Thoracic aorta (tissue), 2 donors: ENCODE data around the gene AK4. TPM values are rescaled to one million over a fixed set of nuclear protein-coding genes. Genes with fewer than 3 reads are reported as not detected.

Experiments used
- ATAC-seq: fragments of 150-250 bp; one replicate; pipeline ENCODE4 v1.8.0; 2017; ENCODE audit warnings: low read depth; ENCODE audit not compliant: insufficient number of reproducible peaks, low FRiP score
- DNase-seq: peaks from one replicate; pipeline ENCODE4 v3.0.0-alpha.2; 2020; ENCODE audit warnings: low spot score
- H3K27ac ChIP-seq, 2 donors: fragments of 200-600 bp; sonication (generic); 1 replicate in 1 of 2; 2 replicates in 1 of 2; pipeline ENCODE4 v1.5.1; 2016; ENCODE audit warnings: mild to moderate bottlenecking in 2 of 2, moderate library complexity in 2 of 2
- H3K27me3 ChIP-seq: fragments of 200-600 bp; sonication (generic); replicated peaks from 2 replicates; pipeline ENCODE4 v1.6.0; 2016; ENCODE audit warnings: mild to moderate bottlenecking; ENCODE audit not compliant: insufficient read depth
- H3K36me3 ChIP-seq: fragments of 200-600 bp; sonication (generic); one replicate; pipeline ENCODE4 v1.5.1; 2016
- H3K4me1 ChIP-seq, 2 donors: fragments of 200-600 bp; sonication (generic); 1 replicate in 1 of 2; 2 replicates in 1 of 2; pipeline versions ENCODE4 v1.5.1 to v1.6.0; 2016; ENCODE audit warnings: low read depth in 2 of 2, mild to moderate bottlenecking in 1 of 2; ENCODE audit not compliant: control insufficient read depth in 1 of 2
- H3K4me3 ChIP-seq: fragments of 200-600 bp; sonication (generic); 2 replicates; pipeline ENCODE4 v1.5.1; 2016; ENCODE audit warnings: mild to moderate bottlenecking
- H3K9me3 ChIP-seq: fragments of 200-600 bp; sonication (generic); 2 replicates; pipeline ENCODE4 v1.5.1; 2016
- total RNA-seq, 2 donors: library from RNA; depleted of rRNA; stranded (reverse); fragments of >200 nt; gene quantifications; one replicate each; pipeline versions ENCODE4 v1.1.0 to v1.2.3, GENCODE V29; 2016
- TF ChIP-seq, protein P1 (sequence below): fragments of 200-600 bp; sonication (generic); IDR thresholded peaks from one replicate; pipeline ENCODE4 v1.5.1; 2019; ENCODE audit warnings: antibody characterized with exemption

Gene AK4
- total RNA-seq, 2 donors from 2014 or later = 32.2 to 35.8 TPM

DNA sequence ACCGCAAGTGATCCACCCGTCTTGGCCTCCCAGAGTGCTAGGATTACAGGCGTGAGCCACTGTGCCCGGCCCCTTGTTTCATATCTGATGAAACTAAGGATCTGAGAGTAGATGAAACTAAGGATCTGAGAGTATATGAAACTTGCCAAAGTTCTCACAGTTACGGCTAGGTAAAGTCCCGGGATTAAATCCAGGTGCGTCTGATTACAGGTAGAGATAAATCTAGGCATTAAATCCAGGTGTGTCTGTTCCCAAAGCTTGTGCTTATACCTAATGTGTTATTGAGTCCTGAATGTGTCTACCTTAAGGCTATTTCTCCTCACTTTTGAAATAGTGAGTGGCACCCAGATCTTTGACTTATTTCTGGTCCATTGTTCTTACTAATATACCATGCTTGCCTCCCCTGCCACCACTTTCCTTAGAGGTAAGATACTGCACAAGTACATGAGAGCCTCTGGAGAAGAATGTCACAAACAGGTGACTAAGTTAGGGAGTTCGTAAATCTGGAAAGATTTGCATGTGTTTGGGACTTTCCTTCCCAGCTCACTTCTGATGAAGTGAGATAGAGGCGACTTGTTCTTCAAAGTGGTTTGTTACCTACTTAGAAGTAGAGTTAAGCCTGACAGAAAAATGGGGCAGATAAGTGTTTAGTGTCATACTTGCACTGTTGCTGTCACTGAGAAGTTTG is 66.5 kb downstream of the AK4 start:
- H3K27ac ChIP-seq = no peak overlapping the region
- H3K4me1 ChIP-seq = no peaks in the 10 kb centered on the region
- DNase-seq (no peak), ATAC-seq (no peak)
- H3K27me3 ChIP-seq = no peaks in the 10 kb centered on the region
- no peaks in the 10 kb centered on the region for H3K36me3 ChIP-seq
- H3K4me3 ChIP-seq = no peak overlapping the region
- H3K9me3 ChIP-seq = no peaks in the 10 kb centered on the region
- TF ChIP-seq, protein P1, sequence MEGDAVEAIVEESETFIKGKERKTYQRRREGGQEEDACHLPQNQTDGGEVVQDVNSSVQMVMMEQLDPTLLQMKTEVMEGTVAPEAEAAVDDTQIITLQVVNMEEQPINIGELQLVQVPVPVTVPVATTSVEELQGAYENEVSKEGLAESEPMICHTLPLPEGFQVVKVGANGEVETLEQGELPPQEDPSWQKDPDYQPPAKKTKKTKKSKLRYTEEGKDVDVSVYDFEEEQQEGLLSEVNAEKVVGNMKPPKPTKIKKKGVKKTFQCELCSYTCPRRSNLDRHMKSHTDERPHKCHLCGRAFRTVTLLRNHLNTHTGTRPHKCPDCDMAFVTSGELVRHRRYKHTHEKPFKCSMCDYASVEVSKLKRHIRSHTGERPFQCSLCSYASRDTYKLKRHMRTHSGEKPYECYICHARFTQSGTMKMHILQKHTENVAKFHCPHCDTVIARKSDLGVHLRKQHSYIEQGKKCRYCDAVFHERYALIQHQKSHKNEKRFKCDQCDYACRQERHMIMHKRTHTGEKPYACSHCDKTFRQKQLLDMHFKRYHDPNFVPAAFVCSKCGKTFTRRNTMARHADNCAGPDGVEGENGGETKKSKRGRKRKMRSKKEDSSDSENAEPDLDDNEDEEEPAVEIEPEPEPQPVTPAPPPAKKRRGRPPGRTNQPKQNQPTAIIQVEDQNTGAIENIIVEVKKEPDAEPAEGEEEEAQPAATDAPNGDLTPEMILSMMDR = no peak

- H3K36me3 ChIP-seq = no peaks in the 10 kb centered on the region
- TF ChIP-seq, protein P1 = no peak
- no peak overlapping the region for H3K4me3 ChIP-seq
- ATAC-seq (no peak), DNase-seq (no peak)
- H3K27me3 ChIP-seq = no peaks in the 10 kb centered on the region
- H3K9me3 ChIP-seq = no peaks in the 10 kb centered on the region
- no peaks in the 10 kb centered on the region for H3K4me1 ChIP-seq
- no peak overlapping the region for H3K27ac ChIP-seq
Observed at GRCh38 chr1:65216989-65217388, 69.0 kb downstream of the AK4 start.

- no peak overlapping the region for H3K27ac ChIP-seq
- no peak overlapping the region for H3K4me3 ChIP-seq
- no peaks in the 10 kb centered on the region for H3K4me1 ChIP-seq
- H3K9me3 ChIP-seq = no peaks in the 10 kb centered on the region
- H3K36me3 ChIP-seq = no peaks in the 10 kb centered on the region
- DNase-seq = no peak
- TF ChIP-seq, protein P1 = no peak
- H3K27me3 ChIP-seq = no peaks in the 10 kb centered on the region
- ATAC-seq = no peak
Observed at GRCh38 chr1:65221638-65222339, 73.8 kb downstream of the AK4 start.

- no peak for ATAC-seq
- TF ChIP-seq, protein P1 = no peak
- no peak for DNase-seq
Observed at GRCh38 chr1:65222340-65222940, 74.4 kb downstream of the AK4 start.

GRCh38 chr1:65224681-65225091 is 76.7 kb downstream of the AK4 start:
- Histone ChIP-seq H3K36me3 (no peaks in the 10 kb centered on the region), H3K27ac (no peak overlapping the region), H3K9me3 (no peaks in the 10 kb centered on the region), H3K27me3 (no peaks in the 10 kb centered on the region), H3K4me3 (no peak overlapping the region), H3K4me1 (no peaks in the 10 kb centered on the region)
- DNase-seq = no peak
- no peak for ATAC-seq
- TF ChIP-seq, protein P1 = no peak

More at GRCh38 chr1:65222340-65222940, 74.4 kb downstream of the AK4 start:
- Histone ChIP-seq H3K9me3 (no peaks in the 10 kb centered on the region), H3K36me3 (no peaks in the 10 kb centered on the region), H3K27me3 (no peaks in the 10 kb centered on the region), H3K4me3 (no peak overlapping the region), H3K27ac (no peak overlapping the region), H3K4me1 (no peaks in the 10 kb centered on the region)
